ENCODE results near the gene PTK7.
A peak's percentile ranks its signal among the peaks of the same experiment; 100 is the strongest.
"Not testable (repeated sequence)": the region's sequence is repeated elsewhere in the genome, so short reads cannot be mapped to it uniquely, and the experiment has no call there.

The PTK7 gene

DNA sequence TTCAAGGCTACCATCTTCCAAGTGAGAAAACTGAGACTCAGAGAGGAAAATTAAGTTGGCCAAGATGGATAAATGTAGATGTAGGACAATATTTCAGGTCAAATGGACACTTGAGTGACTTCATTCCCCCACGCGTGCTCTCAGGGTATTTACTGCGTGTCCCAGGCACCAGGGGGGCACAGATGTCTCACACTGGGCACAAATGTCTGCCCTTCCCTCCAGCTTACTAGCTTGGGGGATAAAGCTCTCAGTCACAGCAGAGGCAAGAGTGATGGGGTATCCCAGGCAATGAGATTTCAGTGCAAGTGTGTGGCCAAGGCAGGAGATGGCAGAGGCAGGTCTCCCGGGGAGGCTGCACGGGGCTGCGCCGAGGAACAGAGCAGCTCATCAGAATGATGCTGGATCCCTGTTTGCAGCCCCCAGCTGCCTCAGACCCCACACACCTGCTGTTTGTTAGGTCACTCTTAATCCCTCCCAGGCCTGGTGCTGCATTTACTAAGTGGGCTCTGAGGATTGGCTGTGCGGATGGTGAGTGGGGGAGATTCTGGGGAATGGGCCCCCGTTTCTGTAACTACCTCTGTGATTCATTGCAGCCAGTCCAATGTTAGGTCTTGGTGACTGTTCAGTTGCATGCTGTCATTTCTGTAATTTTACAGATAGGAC is 44.1 kb downstream of the PTK7 start:
- FAIRE-seq, result no peak

DNA sequence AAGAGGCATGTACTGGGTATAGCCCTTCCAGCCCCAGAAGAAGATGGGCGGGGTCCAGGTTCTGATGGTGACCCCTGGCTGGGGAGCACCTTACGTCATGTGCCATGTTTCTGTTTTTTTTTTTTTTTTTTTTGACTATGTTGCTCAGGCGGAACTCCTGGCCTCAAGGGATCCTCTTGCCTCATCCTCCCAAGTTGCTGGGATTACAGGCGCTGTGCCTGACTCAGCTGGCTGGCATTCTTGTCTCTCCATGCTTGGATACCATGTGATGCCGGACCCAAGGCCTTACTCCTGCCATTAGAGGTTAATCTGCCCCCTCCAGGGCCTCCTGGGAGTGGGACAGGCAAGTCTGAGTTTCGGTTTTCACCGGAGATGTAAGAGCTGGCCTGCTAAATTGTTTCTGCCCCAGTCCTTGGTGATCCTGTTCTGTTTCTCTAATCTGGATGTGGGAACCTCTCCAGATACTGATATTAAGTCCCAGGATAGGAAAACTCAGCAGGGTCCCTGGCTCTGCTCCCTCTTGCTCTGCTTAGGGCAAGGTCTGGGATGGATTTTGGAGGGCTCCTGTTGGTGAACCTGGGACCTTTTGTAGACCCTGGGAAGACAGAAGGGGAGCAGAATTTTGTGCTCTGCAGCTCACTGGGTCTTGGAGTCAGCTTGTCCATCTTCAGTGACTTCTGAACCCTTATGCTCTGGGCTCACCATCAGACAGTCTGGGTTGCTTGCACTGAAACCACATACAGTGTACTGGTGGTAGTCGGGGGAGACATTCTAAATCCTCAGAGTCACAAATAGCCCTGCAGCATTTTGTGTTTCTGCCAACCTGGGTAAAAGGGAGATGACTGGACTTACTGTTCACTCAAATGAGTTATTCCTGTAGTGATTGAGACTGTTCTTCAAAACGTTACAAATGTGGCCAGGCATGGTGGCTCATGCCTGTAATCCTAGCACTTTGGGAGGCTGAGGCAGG is 45.1 kb downstream of the PTK7 start:
- peak; percentile 99 for FAIRE-seq

- no peak for FAIRE-seq
Observed at GRCh38 chr6:43122146-43122545, 46.0 kb downstream of the PTK7 start.

- no peak for FAIRE-seq
Observed at GRCh38 chr6:43123461-43124314, 47.6 kb downstream of the PTK7 start.

- no peak for FAIRE-seq
Observed at GRCh38 chr6:43124481-43124880, 48.4 kb downstream of the PTK7 start.

DNA sequence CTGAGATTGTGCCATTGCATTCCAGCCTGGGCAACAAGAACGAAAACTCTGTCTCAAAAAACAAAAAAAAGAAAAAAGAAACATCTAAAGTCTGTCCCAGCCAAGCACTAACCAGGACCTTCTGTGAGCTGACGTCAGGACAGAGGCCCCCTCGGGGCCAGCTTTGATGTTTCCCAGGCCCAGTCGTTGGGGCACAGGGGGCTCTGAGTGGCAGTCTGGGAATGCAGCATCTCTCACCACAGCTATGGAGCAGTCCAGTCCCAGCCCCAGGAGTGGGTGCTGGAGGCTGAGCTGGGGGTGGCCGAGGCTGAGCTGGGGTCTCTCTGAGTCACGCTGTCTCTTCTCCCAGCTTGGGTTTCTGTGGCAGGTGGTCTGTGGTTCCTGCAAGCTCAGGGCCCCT is 49.0 kb downstream of the PTK7 start:
- FAIRE-seq, result no peak

DNA sequence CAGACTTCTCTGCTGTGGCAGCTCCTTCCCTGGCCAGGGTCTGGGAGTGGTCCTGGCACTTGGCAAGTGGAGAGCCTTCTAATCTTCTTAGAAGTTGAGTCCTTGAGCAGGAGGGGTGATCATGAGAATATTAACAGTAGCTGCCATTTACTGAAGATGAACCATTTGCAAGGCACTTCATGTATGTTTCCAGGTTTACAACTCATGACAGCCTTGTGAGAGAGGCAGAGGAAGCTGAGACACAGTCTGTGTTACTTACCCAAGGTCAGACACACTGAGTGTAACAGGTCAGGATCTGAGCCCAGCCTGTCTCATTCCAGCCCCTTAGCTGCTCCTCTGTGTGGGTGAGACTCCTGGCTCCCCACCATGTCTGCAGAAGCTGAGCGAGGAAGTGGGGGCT is 49.4 kb downstream of the PTK7 start:
- FAIRE-seq, result no peak

DNA sequence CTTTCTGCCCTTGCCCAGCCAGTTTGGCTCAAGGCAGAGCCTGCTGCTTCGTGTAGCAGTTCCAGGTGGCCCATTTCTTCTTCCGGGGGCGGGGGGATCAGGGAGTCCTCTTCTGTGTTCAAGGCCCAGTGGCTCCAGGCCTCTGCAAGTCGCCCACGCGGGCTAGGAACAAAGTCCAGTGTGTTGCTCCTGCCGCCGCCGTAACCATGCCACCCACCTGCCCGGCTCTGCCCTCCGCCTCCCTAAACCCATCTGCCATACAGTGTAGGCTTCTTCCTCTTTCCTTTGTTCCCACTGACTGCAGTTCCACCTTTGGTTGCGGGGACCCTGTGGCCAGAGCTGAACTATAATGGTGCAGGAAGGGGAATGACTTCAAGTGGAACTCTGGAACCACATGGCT is 51.1 kb downstream of the PTK7 start:
- FAIRE-seq, result no peak

GRCh38 chr6:43127877-43128276 is 51.8 kb downstream of the PTK7 start:
- FAIRE-seq, result no peak

DNA sequence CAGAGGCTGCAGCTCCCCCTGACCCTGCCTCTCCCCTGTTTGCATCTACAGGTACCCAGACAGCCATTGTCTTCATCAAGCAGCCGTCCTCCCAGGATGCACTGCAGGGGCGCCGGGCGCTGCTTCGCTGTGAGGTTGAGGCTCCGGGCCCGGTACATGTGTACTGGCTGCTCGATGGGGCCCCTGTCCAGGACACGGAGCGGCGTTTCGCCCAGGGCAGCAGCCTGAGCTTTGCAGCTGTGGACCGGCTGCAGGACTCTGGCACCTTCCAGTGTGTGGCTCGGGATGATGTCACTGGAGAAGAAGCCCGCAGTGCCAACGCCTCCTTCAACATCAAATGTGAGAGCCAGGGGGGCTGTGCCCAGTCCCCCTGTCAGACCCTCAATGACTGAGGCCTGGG is 52.8 kb downstream of the PTK7 start:
- FAIRE-seq, result no peak

- FAIRE-seq, result no peak
Observed at GRCh38 chr6:43129434-43130194, 53.5 kb downstream of the PTK7 start.

GRCh38 chr6:43130429-43130828 is 54.3 kb downstream of the PTK7 start:
- no peak for FAIRE-seq

DNA sequence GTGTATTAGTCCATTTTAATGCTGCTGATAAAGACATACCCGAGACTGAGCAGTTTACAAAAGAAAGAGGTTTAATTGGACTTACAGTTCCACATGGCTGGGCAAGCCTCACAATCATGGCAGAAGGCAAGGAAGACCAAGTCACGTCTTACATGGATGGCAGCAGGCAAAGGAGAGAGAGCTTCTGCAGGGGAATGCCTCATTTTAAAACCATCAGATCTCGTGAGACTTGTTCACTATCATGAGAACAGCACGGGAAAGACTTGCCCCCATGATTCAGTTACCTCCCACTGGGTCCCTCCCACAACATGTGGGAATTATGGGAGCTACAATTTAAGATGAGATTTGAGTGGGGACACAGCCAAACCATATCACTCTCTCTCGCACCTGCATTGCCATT is 55.3 kb downstream of the PTK7 start:
- not testable (repeated sequence) for FAIRE-seq

DNA sequence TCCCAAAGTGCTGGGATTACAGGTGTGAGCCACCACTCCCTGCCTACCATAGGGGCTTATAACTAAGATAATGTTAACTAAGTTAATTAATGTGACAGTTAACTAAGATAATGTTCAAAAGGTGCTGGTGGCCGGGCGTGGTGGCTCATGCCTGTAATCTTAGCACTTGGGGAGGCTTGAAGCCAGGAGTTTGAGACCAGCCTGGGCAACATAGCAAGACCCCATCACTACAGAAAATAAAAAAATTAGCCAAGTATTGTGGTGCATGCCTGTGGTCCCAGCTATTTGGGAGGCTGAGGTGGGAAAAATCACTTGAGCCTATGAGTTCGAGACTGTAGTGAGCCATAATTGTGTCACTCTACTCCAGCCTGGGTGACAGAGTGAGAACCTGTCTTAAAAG is 62.2 kb downstream of the PTK7 start:
- no peak for FAIRE-seq

GRCh38 chr6:43139973-43140372 is 63.9 kb downstream of the PTK7 start:
- not testable (repeated sequence) for FAIRE-seq

- FAIRE-seq, result no peak
Observed at GRCh38 chr6:43141644-43142043, 65.5 kb downstream of the PTK7 start.

GRCh38 chr6:43142101-43142500 is 66.0 kb downstream of the PTK7 start:
- FAIRE-seq, result no peak

GRCh38 chr6:43143235-43144128 is 67.4 kb downstream of the PTK7 start:
- FAIRE-seq, result peak; percentile 67

DNA sequence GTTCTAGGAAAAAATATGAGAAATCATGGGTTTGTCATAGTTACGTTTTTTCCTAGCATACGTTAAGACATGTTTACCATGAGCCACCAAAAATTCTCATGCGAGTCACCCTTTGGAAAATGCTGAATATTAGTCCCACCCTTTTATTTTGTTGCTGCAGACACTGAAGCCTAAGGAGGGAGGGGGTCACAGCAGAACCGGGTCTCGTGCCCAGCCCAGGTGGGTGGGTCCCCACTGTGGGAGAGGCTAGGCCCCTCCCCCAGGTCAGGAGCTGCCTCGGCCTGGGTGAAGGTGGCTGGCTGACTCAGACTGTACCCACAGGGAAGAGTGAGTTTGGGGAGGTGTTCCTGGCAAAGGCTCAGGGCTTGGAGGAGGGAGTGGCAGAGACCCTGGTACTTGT is 68.8 kb downstream of the PTK7 start:
- FAIRE-seq, result no peak

- no peak for FAIRE-seq
Observed at GRCh38 chr6:43146261-43146660, 70.1 kb downstream of the PTK7 start.

Measured in G401.6 (cell line).